ENCODE data around the gene SLC25A42.
A peak's percentile ranks its signal among the peaks of the same experiment; 100 is the strongest.

GRCh38 chr19:19096641-19097627, 33.1 kb downstream of the SLC25A42 start:
- TF ChIP-seq, protein P1, sequence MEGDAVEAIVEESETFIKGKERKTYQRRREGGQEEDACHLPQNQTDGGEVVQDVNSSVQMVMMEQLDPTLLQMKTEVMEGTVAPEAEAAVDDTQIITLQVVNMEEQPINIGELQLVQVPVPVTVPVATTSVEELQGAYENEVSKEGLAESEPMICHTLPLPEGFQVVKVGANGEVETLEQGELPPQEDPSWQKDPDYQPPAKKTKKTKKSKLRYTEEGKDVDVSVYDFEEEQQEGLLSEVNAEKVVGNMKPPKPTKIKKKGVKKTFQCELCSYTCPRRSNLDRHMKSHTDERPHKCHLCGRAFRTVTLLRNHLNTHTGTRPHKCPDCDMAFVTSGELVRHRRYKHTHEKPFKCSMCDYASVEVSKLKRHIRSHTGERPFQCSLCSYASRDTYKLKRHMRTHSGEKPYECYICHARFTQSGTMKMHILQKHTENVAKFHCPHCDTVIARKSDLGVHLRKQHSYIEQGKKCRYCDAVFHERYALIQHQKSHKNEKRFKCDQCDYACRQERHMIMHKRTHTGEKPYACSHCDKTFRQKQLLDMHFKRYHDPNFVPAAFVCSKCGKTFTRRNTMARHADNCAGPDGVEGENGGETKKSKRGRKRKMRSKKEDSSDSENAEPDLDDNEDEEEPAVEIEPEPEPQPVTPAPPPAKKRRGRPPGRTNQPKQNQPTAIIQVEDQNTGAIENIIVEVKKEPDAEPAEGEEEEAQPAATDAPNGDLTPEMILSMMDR (IDR thresholded peaks at IDR 0.05), result peak in 3 of 6 experiments; percentile 34 to 45 (median 37)
- peak in 1 of 2 donors; percentile 29 for TF ChIP-seq POLR2A (IDR thresholded peaks at IDR 0.05)
